Subcutaneous abdominal adipose tissue (tissue), 5 donors: ENCODE data around the gene MT3.

ENCODE experiments used
- H3K27ac ChIP-seq: one replicate; pipeline ENCODE4 v1.7.0; 2013; ENCODE audit warnings: low read depth, mild to moderate bottlenecking, inconsistent platforms, low read length, moderate library complexity
- H3K27me3 ChIP-seq, 5 donors: one replicate each; pipeline ENCODE4 v1.7.0; 2013; ENCODE audit warnings: low read length in 5 of 5, inconsistent platforms in 1 of 5; ENCODE audit not compliant: control insufficient read depth in 5 of 5, insufficient read depth in 4 of 5
- H3K36me3 ChIP-seq, 5 donors: one replicate each; pipeline ENCODE4 v1.7.0; 2013; ENCODE audit warnings: low read length in 5 of 5; ENCODE audit not compliant: control insufficient read depth in 5 of 5, insufficient read depth in 5 of 5
- H3K4me1 ChIP-seq, 5 donors: one replicate each; pipeline ENCODE4 v1.7.0; 2013; ENCODE audit warnings: low read length in 5 of 5, mild to moderate bottlenecking in 3 of 5, moderate library complexity in 1 of 5; ENCODE audit not compliant: control insufficient read depth in 5 of 5, insufficient read depth in 5 of 5
- H3K4me3 ChIP-seq, 5 donors: one replicate each; pipeline ENCODE4 v1.7.0; 2013; ENCODE audit warnings: low read length in 5 of 5, low read depth in 1 of 5
- H3K9ac ChIP-seq, 5 donors: one replicate each; pipeline ENCODE4 v1.7.0; 2013; ENCODE audit warnings: low read length in 5 of 5, mild to moderate bottlenecking in 4 of 5, moderate library complexity in 3 of 5
- H3K9me3 ChIP-seq, 5 donors: one replicate each; pipeline ENCODE4 v1.7.0; 2013; ENCODE audit warnings: low read length in 5 of 5; ENCODE audit not compliant: control insufficient read depth in 5 of 5
- donor health status: healthy.
- donor health status: healthy.
- donor health status: healthy.
- donor health status: healthy.
- donor health status: healthy.

Gene MT3

GRCh38 chr16:56608043-56608875, 18.9 kb downstream of the MT3 start, which contains the start of gene MT2A:
MT2A (plus strand) TSS chr16:56608584; CDS start chr16:56608656, 72 bp downstream.
- H3K27me3 ChIP-seq, result no peaks in the 10 kb centered on the region
- H3K4me3 ChIP-seq, result peak within 1 kb of the TSS; percentile 87 to 97 (median 91)
- H3K9me3 ChIP-seq, result no peaks in the 10 kb centered on the region
- peak within 1 kb of the TSS; percentile 99 for H3K27ac ChIP-seq
- peaks cover 34 to 66% (median 54%) of the 10 kb centered on the region in 5 donors for H3K4me1 ChIP-seq
- peak within 1 kb of the TSS; percentile 86 to 94 (median 90) for H3K9ac ChIP-seq
- H3K36me3 ChIP-seq, result no peaks in the 10 kb centered on the region

GRCh38 chr16:56608876-56609462, 19.6 kb downstream of the MT3 start:
- Histone ChIP-seq H3K4me1 (peaks cover 34 to 66% (median 54%) of the 10 kb centered on the region in 5 donors), H3K9me3 (no peaks in the 10 kb centered on the region), H3K9ac (peak overlapping the region; percentile 73 to 94 (median 89)), H3K36me3 (no peaks in the 10 kb centered on the region), H3K27me3 (no peaks in the 10 kb centered on the region), H3K4me3 (peak overlapping the region; percentile 87 to 97 (median 91)), H3K27ac (peak overlapping the region; percentile 99)

- Histone ChIP-seq H3K4me1 (peaks cover 34 to 66% (median 54%) of the 10 kb centered on the region in 5 donors), H3K4me3 (peak overlapping the region; percentile 87 to 97 (median 91)), H3K9ac (peak overlapping the region; percentile 73 to 94 (median 89)), H3K36me3 (no peaks in the 10 kb centered on the region), H3K27me3 (no peaks in the 10 kb centered on the region), H3K9me3 (no peaks in the 10 kb centered on the region), H3K27ac (peak overlapping the region; percentile 99)
Measured at GRCh38 chr16:56609463-56609921, 20.2 kb downstream of the MT3 start.

DNA sequence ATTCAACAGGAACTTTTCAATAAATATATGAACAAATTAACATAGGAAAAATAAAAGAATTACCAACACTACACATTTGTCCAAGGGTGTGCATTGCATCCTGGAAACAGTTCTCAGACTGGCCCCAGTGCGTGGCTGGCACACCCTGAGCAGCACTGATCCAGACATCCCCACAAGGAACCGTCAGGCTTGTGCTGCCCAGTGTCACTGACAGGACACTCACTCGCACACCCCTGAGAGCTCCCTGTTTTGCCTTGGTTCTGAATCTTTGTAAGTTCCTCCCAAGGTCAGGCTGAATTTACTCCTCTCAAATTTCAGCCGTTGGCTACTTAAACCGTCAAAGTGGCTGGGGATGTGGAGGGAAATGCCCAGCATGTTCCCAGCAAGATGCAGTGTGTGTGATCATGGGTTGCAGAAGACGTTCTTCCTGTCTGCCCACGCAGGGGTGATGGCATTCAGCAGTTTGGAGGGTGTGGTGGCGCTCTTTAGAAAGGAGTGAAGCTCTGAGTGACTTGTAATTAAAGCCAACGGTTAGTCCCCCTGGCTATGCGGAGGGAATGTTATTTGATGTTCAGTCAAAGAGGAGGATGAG, 20.8 kb downstream of the MT3 start:
- Histone ChIP-seq H3K4me3 (peak overlapping the region; percentile 23 to 97 (median 91)), H3K9me3 (no peaks in the 10 kb centered on the region), H3K27ac (peak overlapping the region; percentile 99), H3K36me3 (no peaks in the 10 kb centered on the region), H3K4me1 (peaks cover 34 to 66% (median 54%) of the 10 kb centered on the region in 5 donors), H3K9ac (peak overlapping the region; percentile 14 to 94 (median 89)), H3K27me3 (no peaks in the 10 kb centered on the region)

GRCh38 chr16:56610609-56611111, 21.3 kb downstream of the MT3 start:
- Histone ChIP-seq H3K4me1 (peaks cover 34 to 65% (median 54%) of the 10 kb centered on the region in 5 donors), H3K27me3 (no peaks in the 10 kb centered on the region), H3K4me3 (peak overlapping the region; percentile 23 to 97 (median 91)), H3K36me3 (no peaks in the 10 kb centered on the region), H3K9ac (peak overlapping the region; percentile 14 to 94 (median 73)), H3K27ac (peak overlapping the region; percentile 99), H3K9me3 (no peaks in the 10 kb centered on the region)

DNA sequence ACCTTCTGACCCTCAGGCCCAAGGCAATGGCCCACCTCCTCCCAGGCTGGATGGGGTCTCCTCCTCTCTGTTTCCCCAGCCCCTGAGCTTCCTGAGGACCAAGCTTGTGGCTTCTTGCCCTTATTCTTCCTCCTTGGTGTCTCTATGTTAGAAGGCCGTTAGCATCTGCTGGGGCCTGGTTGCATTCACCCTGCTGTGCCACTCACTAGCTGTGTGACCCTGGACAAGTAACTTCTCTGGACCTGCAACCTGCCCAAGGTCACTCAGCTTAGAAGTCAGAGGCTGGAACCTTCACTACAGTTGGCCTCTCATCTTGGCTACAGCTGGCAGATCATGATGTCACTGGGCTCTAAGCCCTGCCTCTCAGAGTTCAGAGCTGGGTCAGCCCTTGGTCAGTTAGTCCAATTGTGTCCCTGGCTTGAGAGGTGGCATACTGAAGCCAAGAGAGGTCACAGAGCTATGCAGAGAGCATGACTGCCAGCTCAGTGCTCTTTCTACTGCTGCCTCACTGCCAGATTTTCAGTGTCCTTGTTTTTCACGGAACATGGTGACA, 22.0 kb downstream of the MT3 start:
- peak overlapping the region; percentile 99 for H3K27ac ChIP-seq
- H3K27me3 ChIP-seq, result no peaks in the 10 kb centered on the region
- H3K9ac ChIP-seq, result peak overlapping the region in 3 of 5 donors; percentile 29 to 93 (median 73)
- H3K4me1 ChIP-seq, result peaks cover 29 to 58% (median 48%) of the 10 kb centered on the region in 5 donors
- H3K4me3 ChIP-seq, result peak overlapping the region in 3 of 5 donors; percentile 6 to 38 (median 20)
- H3K36me3 ChIP-seq, result no peaks in the 10 kb centered on the region
- no peaks in the 10 kb centered on the region for H3K9me3 ChIP-seq

DNA sequence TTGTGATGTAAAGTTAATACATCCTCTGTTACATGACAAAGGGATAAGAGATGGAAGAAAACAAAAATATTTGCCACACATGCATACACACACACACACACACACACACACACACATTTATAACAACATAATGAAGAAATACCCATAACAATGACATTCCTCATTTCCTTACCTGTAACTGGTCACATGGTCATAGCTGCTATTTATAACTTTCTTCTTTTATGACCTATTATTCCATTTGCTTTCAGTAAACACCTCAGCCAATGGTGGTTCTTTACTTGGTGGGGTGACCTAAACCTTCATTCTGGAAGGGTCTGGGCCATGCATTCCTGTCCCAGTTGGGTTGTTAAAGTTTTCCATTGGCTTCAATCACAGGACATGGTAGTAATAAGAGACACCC, 24.4 kb downstream of the MT3 start:
- H3K27me3 ChIP-seq, result no peaks in the 10 kb centered on the region
- H3K9me3 ChIP-seq, result no peaks in the 10 kb centered on the region
- no peaks in the 10 kb centered on the region for H3K36me3 ChIP-seq
- no peak overlapping the region for H3K9ac ChIP-seq
- peaks cover 23 to 57% (median 49%) of the 10 kb centered on the region in 5 donors for H3K4me1 ChIP-seq
- no peak overlapping the region for H3K4me3 ChIP-seq
- no peak overlapping the region for H3K27ac ChIP-seq

DNA sequence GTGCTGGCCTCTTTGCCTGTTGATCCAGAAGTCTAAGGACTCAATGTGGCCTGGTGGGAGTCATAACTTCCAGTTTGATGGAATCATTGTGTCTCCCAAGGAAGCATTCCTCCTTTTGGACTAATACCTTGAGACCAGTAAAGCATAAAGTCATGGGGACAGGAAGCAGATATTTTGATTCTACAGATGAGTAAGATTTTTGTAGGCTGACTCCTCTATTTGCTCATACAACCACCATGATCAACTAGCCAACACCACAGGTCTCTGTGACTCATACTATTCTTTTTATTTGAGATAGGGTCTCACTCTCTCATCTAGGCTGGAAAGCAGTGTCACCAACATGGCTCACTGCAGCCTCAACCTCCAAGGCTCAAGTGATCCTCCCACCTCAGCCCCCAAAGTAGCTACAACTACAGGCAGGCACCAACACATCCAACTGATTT, 25.2 kb downstream of the MT3 start:
- Histone ChIP-seq H3K9me3 (no peaks in the 10 kb centered on the region), H3K9ac (no peak overlapping the region), H3K27ac (no peak overlapping the region), H3K27me3 (no peaks in the 10 kb centered on the region), H3K36me3 (no peaks in the 10 kb centered on the region), H3K4me1 (peaks cover 21 to 51% (median 40%) of the 10 kb centered on the region in 5 donors), H3K4me3 (no peak overlapping the region)

- H3K9ac ChIP-seq, result no peak overlapping the region
- H3K36me3 ChIP-seq, result no peaks in the 10 kb centered on the region
- peaks cover 17 to 44% (median 38%) of the 10 kb centered on the region in 5 donors for H3K4me1 ChIP-seq
- H3K27me3 ChIP-seq, result no peaks in the 10 kb centered on the region
- H3K27ac ChIP-seq, result no peak overlapping the region
- H3K9me3 ChIP-seq, result no peaks in the 10 kb centered on the region
- H3K4me3 ChIP-seq, result no peak overlapping the region
Measured at GRCh38 chr16:56615353-56615752, 26.0 kb downstream of the MT3 start.
